Thyroid gland (tissue), 4 donors: Measurements from ENCODE around the gene ANKRD10.

Source experiments
- CTCF ChIP-seq, 6 experiments: fragments of 200-600 bp in 3 of 6; fragments of 450-650 bp in 3 of 6; sonication (generic) in 3 of 6; IDR thresholded peaks; one replicate each; pipeline ENCODE4 v1.5.1; 2016 to 2019; ENCODE audit warnings: antibody characterized with exemption in 6 of 6, mild to moderate bottlenecking in 2 of 6, inconsistent platforms in 1 of 6, moderate library complexity in 1 of 6
- POLR2A ChIP-seq, 2 donors: fragments of 450-650 bp; IDR thresholded peaks; one replicate each; pipeline ENCODE4 v1.6.1; 2017; ENCODE audit warnings: antibody characterized with exemption in 2 of 2, mild to moderate bottlenecking in 2 of 2, moderate library complexity in 1 of 2

- no peak for TF ChIP-seq CTCF (IDR thresholded peaks at IDR 0.05)
- no peak for TF ChIP-seq POLR2A (IDR thresholded peaks at IDR 0.05)
Measured at GRCh38 chr13:110936519-110936918, 21.6 kb upstream of the ANKRD10 start.
